Measurements from ENCODE around the gene BRIP1.
"Not testable (repeated sequence)": the region's sequence is repeated elsewhere in the genome, so short reads cannot be mapped to it uniquely, and the experiment has no call there.

BRIP1 gene

DNA sequence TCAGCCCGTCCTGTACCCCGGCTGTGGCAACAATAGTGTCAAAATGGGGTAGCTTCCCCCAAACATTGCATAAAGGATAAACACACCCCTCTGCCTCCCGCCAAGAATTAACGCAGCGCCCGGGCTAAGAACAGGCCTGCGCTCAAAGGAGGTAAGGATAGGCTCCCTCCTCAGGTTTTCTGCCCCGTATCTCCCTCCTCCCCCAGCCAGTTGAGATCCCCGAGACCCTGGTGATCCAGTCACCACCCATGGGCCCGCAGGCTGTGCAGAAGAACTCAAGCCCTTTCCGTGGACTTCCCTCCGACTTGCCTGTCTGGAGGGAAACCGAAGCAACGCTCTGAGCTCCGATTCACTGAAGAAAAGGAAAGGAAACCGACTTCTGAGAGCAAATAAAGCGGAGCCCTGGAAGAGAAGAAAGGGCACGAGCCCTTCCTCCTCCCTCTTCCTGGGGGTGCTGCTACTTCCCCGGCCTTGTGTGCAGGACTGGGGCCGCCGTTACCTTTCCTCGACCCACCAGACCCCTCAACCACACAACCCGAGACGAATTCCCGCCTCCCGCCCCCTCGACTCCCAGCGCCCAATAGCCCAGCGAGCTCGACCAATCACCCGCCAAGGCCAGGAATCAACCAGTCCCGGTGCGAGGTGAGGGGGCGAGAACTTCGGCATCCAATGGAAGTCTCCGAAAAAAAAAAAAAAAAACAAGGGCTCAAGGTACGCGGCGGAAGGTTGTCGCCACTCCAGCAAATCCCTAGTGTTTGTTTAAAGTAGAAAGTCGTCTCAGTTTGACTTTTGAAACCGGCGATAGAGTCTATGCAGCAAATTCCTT, at the start of gene BRIP1:
TSS of gene BRIP1 (minus strand) at position 554 of the 826 bp plus-strand sequence. CDS start 1,989 bp downstream, outside the sequence.
- DNase-seq (ENCODE audit: low read depth in 2 of 2), result peak; percentile 85

DNA sequence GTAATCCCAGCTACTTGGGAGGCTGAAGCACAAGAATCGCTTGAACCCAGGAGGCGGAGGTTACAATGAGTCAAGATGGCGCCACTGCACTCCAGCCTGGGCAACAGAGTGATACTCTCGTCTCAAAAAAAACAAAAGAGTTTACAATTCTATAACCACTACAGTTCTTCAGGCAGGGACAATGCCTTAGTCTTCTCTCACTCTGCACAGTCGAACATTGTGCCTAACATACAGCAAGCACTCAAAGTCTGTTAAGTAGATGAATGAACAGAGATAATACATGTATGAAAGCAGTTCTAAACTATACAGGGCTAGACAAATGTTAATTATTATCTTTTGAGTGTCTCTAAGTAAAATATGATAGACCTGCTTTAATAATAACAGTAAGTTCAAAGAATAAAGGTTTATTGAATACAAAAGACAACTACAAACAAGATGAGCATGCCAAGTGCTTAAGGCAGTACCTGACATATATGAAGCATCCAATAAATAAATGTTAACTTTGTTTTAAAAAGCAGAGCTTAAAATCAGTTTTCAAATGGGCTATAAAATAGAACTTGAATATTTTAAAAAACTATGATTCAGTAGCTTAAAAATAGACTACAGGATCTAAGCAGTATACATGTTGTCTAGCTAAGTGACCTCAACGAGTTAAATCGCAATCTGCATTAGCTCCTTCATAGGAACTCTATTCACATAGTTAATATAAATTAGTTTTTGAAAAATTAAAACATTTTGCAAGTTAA, 45.1 kb upstream of the BRIP1 start:
- DNase-seq (ENCODE audit: low read depth in 2 of 2), result no peak

- no peak for DNase-seq (ENCODE audit: low read depth in 2 of 2)
These were observed 44.0 kb upstream of the BRIP1 start for GRCh38 chr17:61907361-61907760.

DNA sequence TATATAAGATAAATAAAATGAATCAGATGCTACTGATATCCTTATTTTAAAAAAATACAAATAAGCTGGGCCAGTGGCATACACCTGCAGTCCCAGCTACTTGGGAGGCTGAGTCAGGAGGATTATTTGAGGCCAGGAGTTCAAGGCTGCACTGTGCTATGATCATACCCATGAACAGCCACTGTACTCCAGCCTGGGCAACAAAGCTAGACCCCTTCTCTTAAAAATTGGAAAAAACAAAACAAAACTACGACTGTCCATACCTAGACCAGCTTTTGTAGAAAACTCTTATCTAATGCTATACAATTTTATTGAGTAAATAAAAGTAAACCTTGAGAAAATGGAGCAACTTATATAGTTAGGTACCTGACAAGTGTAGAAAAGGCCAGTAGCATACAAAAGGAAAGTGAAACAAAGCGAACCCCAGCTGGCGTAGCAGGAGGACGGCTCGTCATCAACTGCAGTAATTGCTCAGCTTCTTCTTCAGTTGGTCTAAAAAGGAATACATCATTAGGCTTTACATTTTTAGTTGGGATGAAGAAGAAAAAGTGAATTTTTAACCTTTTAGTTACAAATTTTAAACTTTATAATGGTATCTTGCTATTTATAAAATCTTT, 40.9 kb upstream of the BRIP1 start:
- DNase-seq (ENCODE audit: low read depth in 2 of 2), result no peak

- DNase-seq (ENCODE audit: low read depth in 2 of 2), result no peak
These were observed 39.9 kb upstream of the BRIP1 start for GRCh38 chr17:61903251-61903650.

DNA sequence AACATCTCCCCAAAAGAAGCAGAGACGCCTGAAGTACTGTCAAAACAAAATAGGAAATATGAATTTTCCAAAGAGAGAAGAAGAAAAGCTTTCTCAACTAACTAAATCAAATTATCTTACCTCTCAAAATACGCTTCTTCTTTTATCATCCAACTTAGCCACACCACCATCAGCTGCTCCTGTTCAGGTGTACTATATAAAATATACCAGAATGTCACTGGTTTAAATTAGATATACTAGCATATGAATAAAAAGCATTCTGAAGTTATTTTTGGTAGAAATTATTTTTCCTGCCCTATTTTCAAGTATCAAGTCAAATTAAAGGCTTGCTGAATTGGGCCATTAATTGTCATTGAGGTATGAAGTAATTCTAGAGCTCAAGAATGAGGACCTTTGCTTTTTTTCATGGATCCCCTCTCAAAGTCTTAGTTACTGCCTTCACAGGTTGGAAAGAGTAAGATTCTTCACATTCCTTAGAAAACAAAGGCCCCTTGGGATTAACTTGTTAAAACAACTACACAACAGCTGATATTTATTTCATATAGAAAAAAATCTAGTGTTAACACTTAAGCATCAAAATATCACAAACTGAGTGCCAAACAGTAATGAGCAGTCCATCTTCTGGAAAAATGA, 34.3 kb upstream of the BRIP1 start:
- DNase-seq (ENCODE audit: low read depth in 2 of 2), result no peak

GRCh38 chr17:61895391-61895790, 32.1 kb upstream of the BRIP1 start:
- DNase-seq (ENCODE audit: low read depth in 2 of 2), result no peak

- DNase-seq (ENCODE audit: low read depth in 2 of 2), result not testable (repeated sequence)
These were observed 31.0 kb upstream of the BRIP1 start for GRCh38 chr17:61894310-61894709.

DNA sequence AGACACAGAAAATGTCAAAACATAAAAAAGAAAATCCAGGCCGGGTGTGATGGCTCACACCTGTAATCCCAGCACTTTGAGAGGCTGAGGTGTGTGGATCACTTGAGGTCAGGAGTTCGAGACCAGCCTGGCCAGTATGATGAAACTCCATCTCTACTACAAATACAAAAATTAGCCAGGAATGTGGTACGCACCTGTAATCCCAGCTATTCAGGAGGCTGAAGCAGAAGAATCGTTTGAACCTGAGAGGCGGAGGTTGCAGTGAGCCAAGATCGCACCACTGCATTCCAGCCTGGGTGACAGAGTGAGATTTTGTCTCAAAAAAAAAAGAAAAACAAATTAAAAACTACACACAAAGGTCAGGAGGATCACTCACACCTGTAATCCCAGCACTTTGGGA, 24.4 kb upstream of the BRIP1 start:
- not testable (repeated sequence) for DNase-seq (ENCODE audit: low read depth in 2 of 2)

- not testable (repeated sequence) for DNase-seq (ENCODE audit: low read depth in 2 of 2)
These were observed 22.5 kb upstream of the BRIP1 start for GRCh38 chr17:61885865-61886264.

GRCh38 chr17:61884864-61885263, 21.5 kb upstream of the BRIP1 start:
- DNase-seq (ENCODE audit: low read depth in 2 of 2), result no peak

DNA sequence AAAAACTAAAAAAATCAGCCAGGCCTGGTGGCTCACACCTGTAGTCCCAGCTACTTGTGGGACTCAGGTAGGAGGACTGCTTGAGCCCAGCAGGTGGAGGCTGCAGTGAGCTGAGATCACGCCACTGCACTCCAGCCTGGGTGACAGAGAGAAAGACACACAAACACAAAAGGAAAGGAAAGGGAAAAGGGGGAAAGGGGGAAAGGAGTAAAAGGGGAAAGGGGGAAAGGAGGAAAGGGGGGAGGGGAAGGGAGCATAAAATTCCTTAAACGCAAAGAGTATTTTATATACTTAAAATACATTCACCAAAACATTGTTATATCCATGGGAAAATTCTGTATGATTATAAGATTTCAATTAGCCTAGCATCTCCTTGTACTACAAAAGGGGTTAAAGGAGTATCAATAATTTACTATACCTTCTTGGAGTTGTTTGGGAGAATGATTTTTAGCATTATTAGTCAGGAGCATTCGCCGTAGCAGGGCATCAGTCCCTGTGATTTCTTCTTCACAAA, 17.3 kb upstream of the BRIP1 start:
- no peak for DNase-seq (ENCODE audit: low read depth in 2 of 2)

GRCh38 chr17:61878984-61879612, 15.8 kb upstream of the BRIP1 start:
- DNase-seq (ENCODE audit: low read depth in 2 of 2), result no peak

DNA sequence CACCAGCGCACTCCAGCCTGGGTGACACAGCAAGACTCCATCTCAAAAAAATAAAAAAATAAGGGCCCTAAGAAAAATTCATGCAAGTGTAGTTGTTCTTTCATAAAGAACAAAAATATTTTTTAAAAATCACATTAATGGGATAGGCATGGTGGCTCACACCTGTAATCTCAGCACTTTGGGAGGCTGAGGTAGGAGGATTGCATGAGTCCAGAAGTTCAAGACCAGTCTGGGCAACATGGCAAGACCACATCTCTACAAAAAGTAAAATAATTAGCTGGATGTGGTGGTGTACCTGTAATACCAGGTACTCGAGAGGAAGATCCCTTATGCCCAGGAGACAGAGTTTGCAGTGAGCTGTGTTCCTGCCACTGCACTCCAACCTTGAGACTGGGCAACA, 15.2 kb upstream of the BRIP1 start:
- DNase-seq (ENCODE audit: low read depth in 2 of 2), result no peak

GRCh38 chr17:61877837-61878236, 14.5 kb upstream of the BRIP1 start:
- no peak for DNase-seq (ENCODE audit: low read depth in 2 of 2)

DNA sequence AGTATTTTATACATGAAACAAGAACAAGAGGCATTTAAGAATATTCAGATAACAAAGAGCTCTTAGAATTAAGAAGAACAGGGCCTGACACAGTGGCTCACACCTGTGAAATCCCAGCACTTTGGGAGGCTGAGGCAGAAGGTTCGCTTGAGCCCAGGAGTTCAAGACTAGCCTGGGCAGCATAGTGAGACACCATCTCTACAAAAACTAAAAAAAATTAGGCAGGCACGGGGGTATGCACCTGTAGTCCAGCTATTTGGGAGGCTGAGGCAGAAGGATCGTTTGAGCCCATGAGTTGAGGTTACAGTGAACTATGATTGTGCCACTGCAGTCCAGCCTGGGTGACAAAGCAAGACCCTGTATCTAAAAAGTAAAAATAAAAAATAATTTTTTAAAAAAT, 12.5 kb upstream of the BRIP1 start:
- DNase-seq (ENCODE audit: low read depth in 2 of 2), result no peak

DNA sequence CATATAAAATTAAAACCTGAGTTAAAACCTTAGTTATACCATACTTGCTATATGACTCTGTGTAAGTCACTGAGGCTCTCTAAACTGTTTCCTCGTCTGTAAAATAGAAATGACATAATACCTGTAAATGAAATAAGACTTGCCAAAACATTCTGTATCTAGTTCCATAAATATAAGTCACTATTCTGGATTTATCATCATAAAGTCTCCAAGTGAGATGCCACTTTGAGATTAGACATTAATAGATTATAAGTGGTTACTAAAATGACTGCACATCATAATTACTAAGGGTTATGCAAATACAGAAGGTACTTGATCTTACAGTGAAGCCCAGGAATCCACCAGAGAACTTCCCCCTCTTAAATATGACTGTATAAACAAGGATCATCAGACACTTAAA, 12.0 kb upstream of the BRIP1 start:
- DNase-seq (ENCODE audit: low read depth in 2 of 2), result no peak

GRCh38 chr17:61874075-61874474, 10.7 kb upstream of the BRIP1 start:
- no peak for DNase-seq (ENCODE audit: low read depth in 2 of 2)

DNA sequence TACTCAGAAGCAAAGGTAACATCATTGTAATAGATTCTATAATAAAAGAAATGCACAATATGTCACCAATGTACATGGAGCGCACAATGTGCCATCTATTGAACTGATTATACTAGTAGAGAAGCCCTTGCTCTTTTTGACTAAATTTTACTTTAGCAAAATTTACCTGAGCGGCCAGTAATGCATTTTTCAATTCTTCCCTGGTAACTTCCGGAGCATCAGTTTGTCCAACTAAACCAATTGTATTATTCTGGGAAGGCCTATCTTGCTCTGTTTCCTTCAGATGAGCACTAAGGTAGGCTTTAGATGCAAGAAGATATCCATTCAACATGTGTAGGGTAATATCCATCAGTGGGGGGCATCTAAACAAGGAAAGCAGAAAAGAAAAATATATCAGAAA, 8.8 kb upstream of the BRIP1 start:
- DNase-seq (ENCODE audit: low read depth in 2 of 2), result no peak

- no peak for DNase-seq (ENCODE audit: low read depth in 2 of 2)
These were observed 5.8 kb upstream of the BRIP1 start for GRCh38 chr17:61869138-61869537.

- no peak for DNase-seq (ENCODE audit: low read depth in 2 of 2)
These were observed 4.7 kb upstream of the BRIP1 start for GRCh38 chr17:61868074-61868473.
